Esophagus squamous epithelium (tissue), 4 donors: Measurements from ENCODE around the gene PSMG1.

Source experiments
- POLR2A ChIP-seq, 4 donors: fragments of 450-650 bp; IDR thresholded peaks; one replicate each; pipeline ENCODE4 v1.6.1; 2017; ENCODE audit warnings: antibody characterized with exemption in 4 of 4, mild to moderate bottlenecking in 4 of 4, moderate library complexity in 3 of 4
- TF ChIP-seq, protein P1 (sequence below), 6 experiments: fragments of 450-650 bp in 4 of 6; fragments of 200-600 bp in 2 of 6; sonication (generic) in 2 of 6; IDR thresholded peaks; one replicate each; pipeline ENCODE4 v1.5.1; 2016 to 2019; ENCODE audit warnings: antibody characterized with exemption in 6 of 6, mild to moderate bottlenecking in 4 of 6, moderate library complexity in 4 of 6

DNA sequence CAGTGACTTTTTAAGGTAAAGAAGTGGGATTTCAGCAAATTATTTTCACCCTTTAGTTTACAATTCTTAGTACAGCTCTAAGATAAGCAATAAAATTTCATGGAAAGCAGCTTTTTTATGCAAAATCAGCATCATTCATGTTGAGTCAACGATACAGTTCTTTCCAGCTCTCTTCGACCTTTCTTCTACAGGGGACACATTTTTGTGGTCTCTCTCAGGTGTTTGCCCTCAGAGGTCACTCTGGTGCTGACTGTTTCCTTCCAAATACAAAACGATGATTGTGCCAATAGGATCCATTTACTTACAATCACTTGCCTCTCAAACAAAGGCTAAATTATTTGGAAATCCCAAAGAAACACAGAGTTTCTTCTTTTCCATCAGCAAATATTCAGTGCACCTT, 51.0 kb downstream of the PSMG1 start:
- TF ChIP-seq, protein P1, sequence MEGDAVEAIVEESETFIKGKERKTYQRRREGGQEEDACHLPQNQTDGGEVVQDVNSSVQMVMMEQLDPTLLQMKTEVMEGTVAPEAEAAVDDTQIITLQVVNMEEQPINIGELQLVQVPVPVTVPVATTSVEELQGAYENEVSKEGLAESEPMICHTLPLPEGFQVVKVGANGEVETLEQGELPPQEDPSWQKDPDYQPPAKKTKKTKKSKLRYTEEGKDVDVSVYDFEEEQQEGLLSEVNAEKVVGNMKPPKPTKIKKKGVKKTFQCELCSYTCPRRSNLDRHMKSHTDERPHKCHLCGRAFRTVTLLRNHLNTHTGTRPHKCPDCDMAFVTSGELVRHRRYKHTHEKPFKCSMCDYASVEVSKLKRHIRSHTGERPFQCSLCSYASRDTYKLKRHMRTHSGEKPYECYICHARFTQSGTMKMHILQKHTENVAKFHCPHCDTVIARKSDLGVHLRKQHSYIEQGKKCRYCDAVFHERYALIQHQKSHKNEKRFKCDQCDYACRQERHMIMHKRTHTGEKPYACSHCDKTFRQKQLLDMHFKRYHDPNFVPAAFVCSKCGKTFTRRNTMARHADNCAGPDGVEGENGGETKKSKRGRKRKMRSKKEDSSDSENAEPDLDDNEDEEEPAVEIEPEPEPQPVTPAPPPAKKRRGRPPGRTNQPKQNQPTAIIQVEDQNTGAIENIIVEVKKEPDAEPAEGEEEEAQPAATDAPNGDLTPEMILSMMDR (IDR thresholded peaks at IDR 0.05) = no peak
- no peak for TF ChIP-seq POLR2A (IDR thresholded peaks at IDR 0.05)
